Epidermal melanocyte (primary cell): Measurements from ENCODE around the gene THADA.
A peak's percentile ranks its signal among the peaks of the same experiment; 100 is the strongest.
"Not testable (repeated sequence)": the region's sequence is repeated elsewhere in the genome, so short reads cannot be mapped to it uniquely, and the experiment has no call there.

Experiments used
- DNase-seq: peaks from one replicate; pipeline ENCODE4 v3.0.0; 2011; ENCODE audit warnings: low spot score; ENCODE audit not compliant: insufficient read length

THADA gene

DNA sequence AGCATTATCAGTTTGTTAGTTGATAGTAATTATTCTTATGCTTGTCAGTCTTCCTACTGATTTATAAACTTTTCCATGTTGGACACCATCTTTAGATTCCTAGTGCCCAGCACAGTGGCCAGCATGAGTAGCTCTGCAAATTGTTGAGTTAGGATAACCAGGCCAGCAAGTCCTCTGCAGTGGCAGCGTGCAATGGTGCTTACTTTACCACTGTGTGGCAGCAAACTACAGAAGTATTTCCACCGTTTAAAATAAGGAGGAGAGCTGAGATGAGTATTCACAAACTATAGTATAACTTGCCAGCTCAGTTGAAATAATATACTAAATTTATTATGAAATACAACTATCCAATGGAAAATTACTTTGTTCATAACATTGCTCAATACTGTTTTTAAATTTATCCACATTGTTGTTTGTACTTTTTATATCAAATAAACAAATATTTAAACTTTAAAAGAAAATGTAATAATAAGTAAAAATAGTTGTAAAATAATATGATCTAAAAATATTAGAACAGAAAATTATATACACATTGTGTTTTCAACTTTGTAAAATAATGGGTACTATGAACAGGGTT is 9.3 kb upstream of the THADA start:
- peak; percentile 39 for DNase-seq

DNA sequence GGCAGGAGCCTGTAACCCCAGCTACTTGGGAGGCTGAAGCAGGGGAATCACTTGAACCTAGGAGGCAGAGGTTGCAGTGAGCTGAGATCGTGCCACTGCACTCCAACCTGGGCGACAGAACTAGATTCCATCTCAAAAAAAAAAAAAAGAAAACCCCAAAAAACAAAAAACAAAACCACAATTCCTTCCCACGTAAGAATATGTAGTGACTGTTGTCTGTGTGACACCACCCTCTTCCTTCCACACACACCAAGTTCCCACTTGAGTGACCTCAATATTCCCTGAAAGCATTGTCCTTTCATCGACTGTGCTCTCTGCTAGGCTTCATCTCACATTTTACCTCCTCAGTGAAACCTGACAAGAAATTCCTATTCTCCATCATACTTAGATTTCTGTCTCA is 8.8 kb upstream of the THADA start:
- no peak for DNase-seq

- DNase-seq = not testable (repeated sequence)
These were observed 4.8 kb upstream of the THADA start for GRCh38 chr2:43600596-43600995.

DNA sequence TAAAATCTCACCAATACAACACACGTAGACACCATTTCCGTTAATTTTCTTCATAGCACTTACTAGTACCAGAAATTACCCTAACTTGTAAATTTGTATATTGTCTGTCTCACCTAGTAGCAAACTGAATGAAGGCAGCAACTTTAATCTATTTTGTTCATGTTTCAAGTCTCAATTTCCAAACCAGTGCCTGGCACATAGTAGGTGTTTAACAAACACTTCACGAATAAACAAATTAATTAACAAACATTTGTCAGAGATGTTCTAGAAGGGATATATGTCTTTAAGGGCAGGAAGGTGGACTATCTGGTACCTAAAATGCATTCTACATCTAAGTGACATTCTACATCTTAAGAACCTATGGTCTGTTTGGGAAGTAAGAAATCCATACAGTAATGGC is 963 bp downstream of the THADA start:
- DNase-seq = no peak

GRCh38 chr2:43593254-43593653 is 2.6 kb downstream of the THADA start:
- no peak for DNase-seq

DNA sequence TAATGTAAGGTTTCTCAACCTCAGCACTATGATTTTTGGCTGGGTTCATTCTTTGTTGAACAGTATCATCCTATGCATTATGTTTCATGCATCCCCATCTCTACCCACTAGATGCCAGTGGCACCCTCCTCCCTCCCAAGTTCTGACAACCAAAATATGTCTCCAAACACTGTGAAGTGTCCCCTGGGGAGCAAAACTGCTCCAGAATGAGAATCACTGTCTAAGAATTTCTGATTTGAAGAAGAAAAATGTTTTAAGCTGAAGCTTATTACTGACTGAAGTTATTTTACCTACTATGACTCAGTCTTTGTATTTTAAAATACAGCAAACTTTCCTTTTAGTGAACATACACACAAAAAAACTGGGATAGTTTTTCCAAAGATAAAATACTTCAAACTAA is 3.4 kb downstream of the THADA start:
- DNase-seq = no peak

- DNase-seq = no peak
These were observed 10.1 kb downstream of the THADA start for GRCh38 chr2:43585708-43586107.

DNA sequence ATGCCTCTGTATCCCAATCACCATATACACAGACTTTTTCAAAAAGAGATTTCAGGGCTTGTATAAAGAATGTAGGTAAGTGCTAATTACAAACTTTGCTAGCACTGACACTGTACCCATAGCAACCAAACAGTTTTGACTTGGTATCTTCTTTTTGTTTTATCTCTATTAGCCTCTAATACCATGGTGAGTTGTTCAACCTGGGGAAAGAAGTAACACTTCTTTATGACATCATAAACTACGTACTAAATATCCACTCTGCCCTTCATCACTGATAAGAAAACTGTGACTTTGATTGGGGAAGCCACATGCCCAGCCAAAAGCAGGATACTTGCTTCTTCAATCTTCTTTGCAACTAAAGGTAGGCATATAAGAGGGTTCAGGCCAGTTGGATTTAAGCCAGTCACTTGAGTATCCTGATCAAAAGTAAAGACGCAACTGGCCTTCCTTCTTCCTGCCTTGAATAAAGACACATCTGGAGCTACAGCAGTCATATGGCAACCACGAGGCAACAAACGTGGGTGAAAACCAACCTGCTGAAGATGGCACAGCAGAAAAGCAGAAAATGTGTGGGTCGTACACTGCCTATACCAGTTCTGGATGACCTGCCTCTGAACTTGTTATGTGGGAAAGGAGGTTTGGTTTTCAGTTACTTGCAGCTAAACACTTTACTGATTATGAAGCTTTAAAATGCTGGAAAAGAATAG is 16.4 kb downstream of the THADA start:
- DNase-seq = no peak

DNA sequence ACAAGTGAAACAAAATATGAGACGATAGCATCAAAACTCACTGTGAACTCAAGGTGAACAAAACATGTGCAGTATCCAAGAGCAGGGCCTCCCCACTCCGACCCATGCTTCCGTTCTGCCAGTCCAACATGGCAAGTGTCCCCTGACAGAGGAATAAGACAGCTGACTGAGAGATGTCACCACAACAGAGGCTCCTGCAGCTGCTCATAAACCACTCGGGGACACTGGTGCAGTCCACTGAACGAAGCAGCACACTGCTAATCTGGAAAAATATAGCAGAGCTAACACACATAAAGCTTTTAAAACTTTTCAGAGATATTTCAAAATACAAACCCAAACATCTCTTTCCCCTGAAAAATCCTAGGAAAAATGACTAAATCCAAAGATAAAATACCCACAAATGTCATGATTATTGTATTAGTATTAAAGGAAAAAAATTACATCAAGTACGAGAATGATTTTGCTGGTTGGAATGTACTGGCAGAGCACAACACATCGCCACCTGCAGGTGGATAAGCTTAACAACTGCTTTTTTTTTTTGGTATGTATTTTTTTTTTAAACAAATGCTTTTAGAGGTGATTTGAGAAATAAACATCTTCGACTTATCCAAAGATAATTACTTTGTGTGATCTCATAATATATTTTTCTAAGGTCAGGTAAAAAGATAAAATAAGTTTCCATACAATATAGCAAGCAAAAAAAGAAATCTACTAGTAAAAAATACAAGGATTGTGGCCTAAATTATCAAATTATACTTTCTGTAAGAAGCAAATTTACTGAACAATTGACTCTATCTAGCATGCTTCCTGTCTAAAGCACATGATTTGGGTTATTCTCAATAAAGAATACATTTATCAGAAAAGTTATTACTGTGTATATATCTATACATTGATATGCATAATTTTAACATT is 18.6 kb downstream of the THADA start:
- no peak for DNase-seq

DNA sequence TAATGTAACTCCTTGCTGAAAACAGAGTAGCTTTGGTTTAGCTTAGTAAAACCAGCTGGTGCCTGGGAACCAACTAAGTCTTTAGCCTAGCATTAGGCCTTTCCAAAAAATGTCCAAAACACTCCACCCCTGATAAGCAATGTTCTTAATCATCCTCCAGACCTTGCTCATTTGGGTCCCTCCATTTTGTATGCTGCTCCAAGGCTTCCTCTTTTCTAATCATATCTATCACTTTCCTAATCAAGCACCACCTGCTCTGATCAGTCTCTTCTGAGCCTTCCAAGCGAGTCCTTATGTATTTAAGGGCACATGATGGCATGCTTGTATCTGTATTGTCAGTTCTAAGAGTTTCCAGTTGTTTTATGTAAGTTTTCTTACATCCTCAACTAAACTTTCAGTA is 23.6 kb downstream of the THADA start:
- no peak for DNase-seq

DNA sequence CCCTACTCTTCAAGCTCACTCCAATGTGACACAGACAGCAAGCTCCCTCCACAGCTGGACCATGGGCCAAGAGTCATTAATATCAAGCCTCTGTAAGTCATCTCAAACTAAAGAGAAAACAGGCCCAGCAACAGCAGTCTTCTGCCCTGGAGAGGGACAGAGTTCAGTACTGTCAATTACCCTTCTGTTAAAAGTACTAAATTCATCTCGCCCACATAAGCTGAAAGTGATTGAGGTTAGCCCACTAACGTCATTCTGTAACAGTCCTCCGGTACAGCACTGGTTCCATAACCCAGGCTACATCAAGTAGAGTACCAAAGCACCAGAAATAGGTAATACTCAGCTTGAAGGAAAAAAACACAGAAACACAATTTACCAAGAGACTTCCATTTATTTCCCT is 25.9 kb downstream of the THADA start:
- no peak for DNase-seq

GRCh38 chr2:43568228-43568627 is 27.6 kb downstream of the THADA start:
- no peak for DNase-seq

- DNase-seq = no peak
These were observed 29.4 kb downstream of the THADA start for GRCh38 chr2:43566461-43566729.

DNA sequence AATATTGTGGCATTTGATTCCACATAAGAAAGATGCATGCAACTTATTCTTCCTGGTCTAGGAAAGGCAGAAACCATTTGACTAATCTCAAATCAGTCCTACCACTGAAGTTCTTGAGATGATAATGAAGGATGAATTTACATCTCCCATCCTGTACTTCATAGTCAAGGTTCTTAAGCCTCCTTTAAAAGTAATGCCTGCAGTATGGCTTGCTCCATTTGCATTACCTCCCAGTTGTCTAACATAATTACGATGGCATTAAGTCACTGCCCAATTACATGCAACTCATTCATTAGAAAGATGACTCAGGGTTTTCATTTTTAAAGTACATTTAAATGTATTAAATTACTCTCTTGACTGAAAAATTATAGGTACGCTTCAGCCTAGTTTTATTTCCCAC is 32.2 kb downstream of the THADA start:
- DNase-seq = no peak

DNA sequence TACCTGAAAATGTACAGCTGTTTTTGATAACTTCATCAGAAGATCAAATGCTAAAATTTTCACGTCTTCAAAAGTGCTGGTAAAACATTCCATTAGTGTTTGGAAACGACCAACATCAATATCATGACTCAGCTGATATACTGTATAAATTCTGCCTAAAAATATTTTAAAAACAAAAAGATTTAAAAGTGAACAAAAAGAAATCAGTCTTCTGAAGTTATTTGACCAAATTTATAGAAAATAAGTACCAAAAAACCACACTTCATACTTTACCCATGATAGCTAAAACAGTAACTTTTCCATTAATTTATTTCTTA is 35.6 kb downstream of the THADA start:
- no peak for DNase-seq

DNA sequence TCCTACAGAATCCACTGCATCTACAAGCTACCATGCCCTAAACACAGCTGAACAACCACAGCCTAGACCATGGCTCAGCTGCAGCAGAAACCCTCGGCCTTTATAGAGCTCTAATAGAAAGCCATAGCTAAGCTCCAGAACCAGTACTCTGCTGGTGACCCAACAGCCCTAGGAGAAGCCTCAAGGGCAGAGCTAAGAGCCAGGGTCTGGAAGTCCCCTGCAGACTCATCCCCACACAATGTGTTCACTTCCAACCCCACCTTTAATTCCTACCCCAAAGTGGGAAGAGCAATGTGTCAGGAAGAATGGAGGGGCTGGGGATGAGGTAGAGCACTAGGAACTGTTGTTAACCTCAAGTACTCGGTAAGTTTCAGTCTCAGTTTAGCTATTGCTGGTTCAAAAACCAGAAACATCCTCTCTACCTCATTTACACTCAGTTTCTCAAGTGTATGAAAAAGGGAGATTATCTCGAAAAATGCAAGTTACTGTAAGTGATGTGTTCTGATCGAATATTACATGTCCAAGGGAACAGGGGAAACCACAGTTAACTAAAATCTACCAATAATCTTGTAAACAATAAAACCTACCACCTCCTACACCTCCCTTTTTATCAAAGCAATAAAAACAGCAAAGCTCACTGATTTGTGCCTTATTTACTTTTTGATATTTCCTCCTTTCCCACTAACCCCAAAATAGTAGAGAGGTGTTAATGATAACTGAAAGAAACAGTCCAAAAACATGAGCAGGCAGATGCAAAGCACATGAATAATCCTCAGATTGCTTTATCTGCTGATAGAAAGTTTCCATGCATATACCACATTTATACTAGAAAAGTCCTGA is 36.2 kb downstream of the THADA start:
- DNase-seq = no peak

DNA sequence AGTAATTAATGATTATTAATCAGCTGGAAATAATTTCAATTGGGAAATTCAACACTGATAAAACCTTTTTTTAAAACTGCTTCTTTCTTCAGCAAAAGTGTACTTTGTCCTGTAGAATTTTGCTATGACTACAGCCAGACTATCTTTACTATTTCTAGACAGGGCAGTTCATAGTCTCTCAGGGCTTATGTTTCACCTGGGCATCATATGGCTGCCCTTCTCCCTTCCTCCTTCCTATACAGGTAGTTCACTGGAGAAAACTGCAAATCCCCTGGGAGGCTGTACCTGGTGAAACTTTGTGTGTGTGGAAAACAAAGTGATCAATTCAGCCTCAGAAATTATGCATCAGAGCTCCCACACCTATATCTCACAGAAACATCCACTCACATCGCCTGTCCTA is 38.6 kb downstream of the THADA start:
- no peak for DNase-seq

DNA sequence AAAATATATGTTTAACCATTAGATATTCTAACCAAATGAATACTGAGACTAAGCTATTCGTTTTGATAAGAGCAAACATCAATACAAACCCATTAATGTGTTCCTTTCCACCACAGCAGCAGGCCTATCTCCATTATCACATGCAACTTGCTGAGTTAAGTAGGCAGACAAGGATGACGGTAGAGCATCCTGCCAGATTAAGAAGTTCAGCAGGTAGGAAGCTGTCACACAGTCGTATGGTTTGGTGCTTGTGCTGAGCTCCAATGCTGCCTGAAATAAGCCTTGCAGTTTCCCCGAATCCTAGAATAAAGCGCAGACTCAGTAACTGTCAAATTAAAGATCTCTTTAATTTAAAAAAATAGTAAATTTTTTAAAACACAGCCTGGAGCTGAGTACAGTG is 39.6 kb downstream of the THADA start:
- no peak for DNase-seq

DNA sequence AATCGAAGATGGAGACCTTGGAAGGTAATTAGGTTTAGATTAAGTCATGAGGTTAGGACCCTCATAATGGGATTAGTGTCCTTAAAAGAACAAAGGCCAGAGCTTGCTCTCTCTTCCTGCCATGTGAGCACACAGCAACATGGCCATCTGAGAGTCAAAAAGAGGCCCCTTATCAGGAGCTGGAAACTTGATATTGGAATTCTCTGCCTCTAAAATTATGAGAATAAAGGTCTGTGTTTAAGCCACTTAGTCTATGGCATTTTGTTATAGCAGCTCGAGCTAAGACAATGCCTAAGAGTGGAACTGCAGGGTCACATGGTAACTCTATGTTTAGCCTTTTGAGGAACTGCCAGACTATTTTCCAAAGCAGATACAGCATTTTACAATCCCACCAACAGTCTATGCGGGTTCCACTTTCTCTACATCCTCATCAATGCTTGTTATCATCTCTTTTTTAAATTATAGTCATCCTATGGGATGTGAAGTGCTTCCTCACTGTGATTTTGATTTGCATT is 42.4 kb downstream of the THADA start:
- no peak for DNase-seq

DNA sequence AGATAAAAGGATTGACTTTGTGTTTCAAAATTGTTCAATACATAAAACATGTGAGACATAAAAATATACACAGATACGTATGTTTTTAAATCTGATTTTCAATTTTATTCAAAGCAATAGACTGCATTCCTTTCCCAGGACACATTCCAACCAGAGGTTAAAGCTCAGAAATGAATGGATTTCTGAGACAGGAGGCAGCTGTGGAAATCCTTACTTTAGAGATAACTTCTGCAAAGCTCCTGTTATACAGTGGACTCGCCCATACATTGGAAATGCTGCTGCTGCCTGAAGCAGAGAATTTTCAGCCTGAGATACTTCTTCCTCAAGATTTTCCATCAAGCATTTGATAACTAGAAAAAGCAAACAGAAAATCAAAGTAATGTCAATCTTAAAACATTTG is 43.8 kb downstream of the THADA start:
- no peak for DNase-seq

DNA sequence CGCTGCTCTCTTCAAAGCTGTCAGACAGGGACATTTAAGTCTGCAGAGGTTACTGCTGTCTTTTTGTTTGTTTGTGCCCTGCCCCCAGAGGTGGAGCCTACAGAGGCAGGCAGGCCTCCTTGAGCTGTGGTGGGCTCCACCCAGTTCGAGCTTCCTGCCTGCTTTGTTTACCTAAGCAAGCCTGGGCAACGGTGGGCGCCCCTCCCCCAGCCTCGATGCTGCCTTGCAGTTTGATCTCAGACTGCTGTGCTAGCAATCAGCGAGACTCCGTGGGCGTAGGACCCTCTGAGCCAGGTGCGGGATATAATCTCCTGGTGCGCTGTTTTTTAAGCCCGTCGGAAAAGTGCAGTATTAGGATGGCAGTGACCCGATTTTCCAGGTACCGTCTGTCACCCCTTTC is 47.5 kb downstream of the THADA start:
- not testable (repeated sequence) for DNase-seq
